B cell (primary cell): ENCODE measurements around the gene RAB26. TPM values are rescaled to one million over a fixed set of nuclear protein-coding genes. Genes with fewer than 3 reads are reported as not detected.

Experiments
- ATAC-seq: fragments of 200-7000 bp; cut with Tn5 transposase; one replicate; pipeline ENCODE4 v1.10.0; 2021; ENCODE audit warnings: low read depth, mild to moderate bottlenecking, moderate number of reproducible peaks, moderate library complexity
- CTCF ChIA-PET: fragments of 350-600 bp; sonication (Branson Sonifier 250); formaldehyde crosslinking; loops from one replicate; lab custom pipeline; 2021; ENCODE audit warnings: antibody characterized with exemption, inconsistent platforms; lab: Charles Lee
- POLR2A ChIA-PET: fragments of 350-600 bp; sonication (Branson Sonifier 250); formaldehyde crosslinking; loops from one replicate; lab custom pipeline; 2021; ENCODE audit warnings: antibody characterized with exemption; lab: Charles Lee
- DNase-seq: peaks from one replicate; pipeline ENCODE4 v3.0.0; 2013
- H2AFZ ChIP-seq: 2 replicates; pipeline ENCODE4 v1.6.1; 2012; ENCODE audit warnings: mild to moderate bottlenecking, low read depth, low read length; ENCODE audit not compliant: insufficient read depth, poor library complexity, severe bottlenecking
- H3K27ac ChIP-seq, 2 donors: 1 replicate in 1 of 2; 2 replicates in 1 of 2; pipeline ENCODE4 v1.5.1; 2012 to 2013; ENCODE audit warnings: low read length in 2 of 2, mild to moderate bottlenecking in 2 of 2, moderate library complexity in 1 of 2
- H3K27me3 ChIP-seq, 4 experiments: fragments of 200-600 bp in 1 of 4; sonication (generic) in 1 of 4; replicated peaks in 1 of 4; 1 replicate in 2 of 4; 2 replicates in 2 of 4; pipeline versions ENCODE4 v1.6.1 to v1.7.0; 2013 to 2016; ENCODE audit warnings: low read length in 3 of 4, mild to moderate bottlenecking in 2 of 4, mixed read lengths in 1 of 4, moderate library complexity in 1 of 4; ENCODE audit not compliant: insufficient read depth in 4 of 4, control insufficient read depth in 3 of 4; ENCODE audit errors: control extremely low read depth in 1 of 4
- H3K36me3 ChIP-seq, 2 experiments: replicated peaks in 1 of 2; 1 replicate in 1 of 2; 2 replicates in 1 of 2; pipeline versions ENCODE4 v1.6.1 to v1.7.1; 2013; ENCODE audit warnings: low read length in 1 of 2; ENCODE audit not compliant: insufficient read depth in 2 of 2, control insufficient read depth in 1 of 2; ENCODE audit errors: control extremely low read depth in 1 of 2, extremely low read depth in 1 of 2
- H3K4me1 ChIP-seq, 2 donors: fragments of 200-600 bp in 1 of 2; sonication (generic) in 1 of 2; 1 replicate in 1 of 2; 2 replicates in 1 of 2; pipeline versions ENCODE4 v1.5.1 to v1.6.1; 2013 to 2017; ENCODE audit warnings: low read length in 2 of 2; ENCODE audit not compliant: control insufficient read depth in 2 of 2, insufficient read depth in 2 of 2
- H3K4me2 ChIP-seq: replicated peaks from 2 replicates; pipeline ENCODE3; 2012; ENCODE audit warnings: mild to moderate bottlenecking, low read depth, low read length; ENCODE audit not compliant: poor library complexity, severe bottlenecking
- H3K4me3 ChIP-seq, 5 experiments: fragments of 200-600 bp in 1 of 5; sonication (generic) in 1 of 5; 1 replicate in 3 of 5; 2 replicates in 2 of 5; pipeline versions ENCODE4 v1.5.1 to v1.7.0; 2011 to 2016; ENCODE audit warnings: low read length in 4 of 5, mild to moderate bottlenecking in 4 of 5, low read depth in 2 of 5, control low read depth in 1 of 5, moderate library complexity in 1 of 5; ENCODE audit not compliant: insufficient read depth in 1 of 5; ENCODE audit errors: control extremely low read depth in 1 of 5, extremely low read depth in 1 of 5
- H3K79me2 ChIP-seq: fragments of 200-600 bp; sonication (generic); one replicate; pipeline ENCODE4 v1.6.0; 2016; ENCODE audit warnings: low read length; ENCODE audit not compliant: control insufficient read depth, insufficient read depth
- H3K9ac ChIP-seq: fragments of 200-600 bp; sonication (generic); 2 replicates; pipeline ENCODE4 v1.6.1; 2017; ENCODE audit warnings: mild to moderate bottlenecking, low read length, moderate library complexity
- H3K9me3 ChIP-seq, 3 donors: one replicate each; pipeline versions ENCODE4 v1.6.1 to v1.7.1; 2013; ENCODE audit warnings: low read length in 2 of 3; ENCODE audit not compliant: control insufficient read depth in 2 of 3, insufficient read depth in 1 of 3; ENCODE audit errors: control extremely low read depth in 1 of 3
- H4K20me1 ChIP-seq: 2 replicates; pipeline ENCODE4 v1.6.0; 2012; ENCODE audit warnings: mild to moderate bottlenecking, low read length; ENCODE audit not compliant: insufficient read depth, control insufficient read depth, poor library complexity, severe bottlenecking
- H3K27ac Mint-ChIP-seq: one replicate; pipeline ENCODE4 v1.8.0; 2021; ENCODE audit warnings: mixed read lengths
- H3K27me3 Mint-ChIP-seq: one replicate; pipeline ENCODE4 v1.8.0; 2021; ENCODE audit warnings: mixed read lengths
- H3K4me1 Mint-ChIP-seq: one replicate; pipeline ENCODE4 v1.8.0; 2021; ENCODE audit warnings: mixed read lengths
- H3K4me3 Mint-ChIP-seq: one replicate; pipeline ENCODE4 v1.8.0; 2021; ENCODE audit warnings: mixed read lengths
- H3K9me3 Mint-ChIP-seq: one replicate; pipeline ENCODE4 v1.8.0; 2022; ENCODE audit warnings: mixed read lengths; ENCODE audit not compliant: insufficient read depth
- CTCF ChIP-seq: fragments of 200-600 bp; IDR thresholded peaks from one replicate; pipeline ENCODE4 v1.8.0; 2022; ENCODE audit warnings: antibody characterized with exemption, mild to moderate bottlenecking
- EZH2 ChIP-seq: IDR thresholded peaks from 2 replicates; pipeline ENCODE4 v1.6.1; 2012; ENCODE audit warnings: borderline replicate concordance, low read depth, mild to moderate bottlenecking, moderate library complexity, low read length; ENCODE audit not compliant: insufficient read depth, poor library complexity, severe bottlenecking
- WGBS: methylation state at CpG from one replicate; pipeline ENCODE4 v1.1.5; 2013; ENCODE audit warnings: missing lambda C conversion rate; ENCODE audit not compliant: insufficient coverage; 5-methylcytosine and 5-hydroxymethylcytosine counted together
- intact Hi-C: fragments of 100-400 bp; cut with micrococcal nuclease; formaldehyde crosslinking; loops from one replicate; pipeline ENCODE4 v1.10.0; 2022
- polyA plus RNA-seq: library from polyadenylated mRNA; depleted of rRNA; stranded (reverse); fragments of >200 nt; gene quantifications from 2 replicates; pipeline ENCODE4 v1.2.3, GENCODE V29; 2012
- total RNA-seq, 2 donors: library from RNA; stranded (reverse); fragments of 120-200 nt in 1 of 2; gene quantifications; 1 replicate in 1 of 2; 2 replicates in 1 of 2; pipeline versions ENCODE4 v1.2.3 to v1.2.4, GENCODE V29; 2013 to 2022

Gene RAB26
- total and polyA plus RNA-seq, 2 donors (not counting 1 experiment from before 2014, with no cell fraction given): 0.62 to 1.2 TPM

- POLR2A ChIA-PET: no interaction called here
- DNase-seq (no peak), ATAC-seq (no peak)
- no peak overlapping the region for H3K4me2 ChIP-seq
- H3K27me3 Mint-ChIP-seq: no peaks in the 10 kb centered on the region
- no peak overlapping the region for H3K4me3 ChIP-seq
- no peaks in the 10 kb centered on the region for H3K9me3 ChIP-seq
- H3K9me3 Mint-ChIP-seq: no peaks in the 10 kb centered on the region
- H2AFZ ChIP-seq: no peak overlapping the region
- no peak overlapping the region for H3K9ac ChIP-seq
- no peaks in the 10 kb centered on the region for H4K20me1 ChIP-seq
- no peak for TF ChIP-seq CTCF
- TF ChIP-seq EZH2: no peak
- H3K79me2 ChIP-seq: no peaks in the 10 kb centered on the region
- H3K36me3 ChIP-seq: peaks cover 0 to 18% of the 10 kb centered on the region in 2 experiments
- H3K4me3 Mint-ChIP-seq: no peak overlapping the region
- peaks cover 2% of the 10 kb centered on the region for H3K4me1 Mint-ChIP-seq
- no peak overlapping the region for H3K27ac Mint-ChIP-seq
- H3K27me3 ChIP-seq: no peaks in the 10 kb centered on the region
- intact Hi-C loops: no loop called here
- CTCF ChIA-PET: no interaction called here
- H3K27ac ChIP-seq: no peak overlapping the region
- no peaks in the 10 kb centered on the region for H3K4me1 ChIP-seq
- WGBS: 59% methylated on average over 42 of the region's 50 CpGs
These were observed 30.7 kb downstream of the RAB26 start for GRCh38 chr16:2179107-2179501.

- Histone ChIP-seq H3K4me3 (no peak overlapping the region), H3K4me2 (no peak overlapping the region), H3K79me2 (no peaks in the 10 kb centered on the region), H3K9me3 (no peaks in the 10 kb centered on the region), H4K20me1 (no peaks in the 10 kb centered on the region), H3K27ac (no peak overlapping the region), H3K9ac (no peak overlapping the region), H2AFZ (no peak overlapping the region), H3K4me1 (no peaks in the 10 kb centered on the region), H3K27me3 (no peaks in the 10 kb centered on the region), H3K36me3 (peaks cover 0 to 14% of the 10 kb centered on the region in 2 experiments)
- no peak for ATAC-seq
- no peak for DNase-seq
- H3K27ac Mint-ChIP-seq: no peak overlapping the region
- ChIA-PET CTCF (no interaction called here), POLR2A (no interaction called here)
- intact Hi-C loops: no loop called here
- no peaks in the 10 kb centered on the region for H3K27me3 Mint-ChIP-seq
- TF ChIP-seq EZH2 (no peak), CTCF (no peak)
- 98% methylated on average over 31 of the region's 31 CpGs for WGBS
- peaks cover 7% of the 10 kb centered on the region for H3K4me1 Mint-ChIP-seq
- no peaks in the 10 kb centered on the region for H3K9me3 Mint-ChIP-seq
- no peak overlapping the region for H3K4me3 Mint-ChIP-seq
These were observed 31.2 kb downstream of the RAB26 start for GRCh38 chr16:2179576-2179975.
